ENCODE measurements around the gene PLCB1.

The PLCB1 gene

GRCh38 chr20:8352486-8352885, 220.4 kb downstream of the PLCB1 start:
- Mint-ChIP-seq H3K27ac (no peak overlapping the region), H3K36me3 (ENCODE audit: low read depth) (no peaks in the 10 kb centered on the region), H3K27me3 (ENCODE audit: low read depth, poor library complexity) (no peaks in the 10 kb centered on the region), H3K4me3 (no peak overlapping the region), H3K4me1 (no peaks in the 10 kb centered on the region), H3K9me3 (no peaks in the 10 kb centered on the region)
- TF ChIP-seq CTCF (IDR thresholded peaks at IDR 0.05) = no peak
- no peak for DNase-seq

- Mint-ChIP-seq H3K4me1 (no peaks in the 10 kb centered on the region), H3K27me3 (ENCODE audit: low read depth, poor library complexity) (no peaks in the 10 kb centered on the region), H3K9me3 (no peaks in the 10 kb centered on the region), H3K36me3 (ENCODE audit: low read depth) (no peaks in the 10 kb centered on the region), H3K27ac (no peak overlapping the region), H3K4me3 (no peak overlapping the region)
- DNase-seq = no peak
- TF ChIP-seq CTCF (IDR thresholded peaks at IDR 0.05) = no peak
Observed at GRCh38 chr20:8353512-8353911, 221.4 kb downstream of the PLCB1 start.

- no peak overlapping the region for H3K4me3 Mint-ChIP-seq
- H3K36me3 Mint-ChIP-seq (ENCODE audit: low read depth) = no peaks in the 10 kb centered on the region
- no peaks in the 10 kb centered on the region for H3K9me3 Mint-ChIP-seq
- H3K4me1 Mint-ChIP-seq = peaks cover 8% of the 10 kb centered on the region
- H3K27ac Mint-ChIP-seq = no peak overlapping the region
- DNase-seq = no peak
- H3K27me3 Mint-ChIP-seq (ENCODE audit: low read depth, poor library complexity) = no peaks in the 10 kb centered on the region
- no peak for TF ChIP-seq CTCF (IDR thresholded peaks at IDR 0.05)
Observed at GRCh38 chr20:8355453-8355852, 223.4 kb downstream of the PLCB1 start.

GRCh38 chr20:8356806-8357205, 224.7 kb downstream of the PLCB1 start:
- no peak for TF ChIP-seq CTCF (IDR thresholded peaks at IDR 0.05)
- no peaks in the 10 kb centered on the region for H3K27me3 Mint-ChIP-seq (ENCODE audit: low read depth, poor library complexity)
- H3K4me3 Mint-ChIP-seq = no peak overlapping the region
- peaks cover 12% of the 10 kb centered on the region for H3K4me1 Mint-ChIP-seq
- H3K36me3 Mint-ChIP-seq (ENCODE audit: low read depth) = no peaks in the 10 kb centered on the region
- no peak overlapping the region for H3K27ac Mint-ChIP-seq
- H3K9me3 Mint-ChIP-seq = no peaks in the 10 kb centered on the region
- no peak for DNase-seq

- Mint-ChIP-seq H3K9me3 (no peaks in the 10 kb centered on the region), H3K27me3 (ENCODE audit: low read depth, poor library complexity) (no peaks in the 10 kb centered on the region), H3K36me3 (ENCODE audit: low read depth) (no peaks in the 10 kb centered on the region), H3K27ac (no peak overlapping the region), H3K4me1 (peaks cover 12% of the 10 kb centered on the region), H3K4me3 (no peak overlapping the region)
- no peak for TF ChIP-seq CTCF (IDR thresholded peaks at IDR 0.05)
- DNase-seq = no peak
Observed at GRCh38 chr20:8357703-8358102, 225.6 kb downstream of the PLCB1 start.

- no peak overlapping the region for H3K27ac Mint-ChIP-seq
- no peak for DNase-seq
- TF ChIP-seq CTCF (IDR thresholded peaks at IDR 0.05) = no peak
- no peaks in the 10 kb centered on the region for H3K9me3 Mint-ChIP-seq
- H3K36me3 Mint-ChIP-seq (ENCODE audit: low read depth) = no peaks in the 10 kb centered on the region
- no peaks in the 10 kb centered on the region for H3K27me3 Mint-ChIP-seq (ENCODE audit: low read depth, poor library complexity)
- peaks cover 12% of the 10 kb centered on the region for H3K4me1 Mint-ChIP-seq
- H3K4me3 Mint-ChIP-seq = no peak overlapping the region
Observed at GRCh38 chr20:8360035-8360434, 228.0 kb downstream of the PLCB1 start.
